LHCN-M2 (cell line): ENCODE measurements around the gene MCC. TPM values are rescaled to one million over a fixed set of nuclear protein-coding genes. Genes with fewer than 3 reads are reported as not detected.

Experiments
- DNase-seq: peaks from one replicate; pipeline ENCODE4 v3.0.0-alpha.2; 2012; ENCODE audit warnings: low read depth
- polyA plus RNA-seq: library from polyadenylated mRNA; unstranded; fragments of >200 nt; gene quantifications from one replicate; pipeline ENCODE4 v1.2.1, GENCODE V29; 2012; ENCODE audit warnings: missing spikeins
- total RNA-seq: library from RNA; depleted of rRNA; stranded (reverse); fragments of >200 nt; gene quantifications from 2 replicates; pipeline ENCODE4 v1.2.3, GENCODE V29; 2014; rRNA removed

The MCC gene
- total RNA-seq = 9.2 and 10.7 TPM in 2 replicates
- polyA plus RNA-seq = 2.5 TPM

DNA sequence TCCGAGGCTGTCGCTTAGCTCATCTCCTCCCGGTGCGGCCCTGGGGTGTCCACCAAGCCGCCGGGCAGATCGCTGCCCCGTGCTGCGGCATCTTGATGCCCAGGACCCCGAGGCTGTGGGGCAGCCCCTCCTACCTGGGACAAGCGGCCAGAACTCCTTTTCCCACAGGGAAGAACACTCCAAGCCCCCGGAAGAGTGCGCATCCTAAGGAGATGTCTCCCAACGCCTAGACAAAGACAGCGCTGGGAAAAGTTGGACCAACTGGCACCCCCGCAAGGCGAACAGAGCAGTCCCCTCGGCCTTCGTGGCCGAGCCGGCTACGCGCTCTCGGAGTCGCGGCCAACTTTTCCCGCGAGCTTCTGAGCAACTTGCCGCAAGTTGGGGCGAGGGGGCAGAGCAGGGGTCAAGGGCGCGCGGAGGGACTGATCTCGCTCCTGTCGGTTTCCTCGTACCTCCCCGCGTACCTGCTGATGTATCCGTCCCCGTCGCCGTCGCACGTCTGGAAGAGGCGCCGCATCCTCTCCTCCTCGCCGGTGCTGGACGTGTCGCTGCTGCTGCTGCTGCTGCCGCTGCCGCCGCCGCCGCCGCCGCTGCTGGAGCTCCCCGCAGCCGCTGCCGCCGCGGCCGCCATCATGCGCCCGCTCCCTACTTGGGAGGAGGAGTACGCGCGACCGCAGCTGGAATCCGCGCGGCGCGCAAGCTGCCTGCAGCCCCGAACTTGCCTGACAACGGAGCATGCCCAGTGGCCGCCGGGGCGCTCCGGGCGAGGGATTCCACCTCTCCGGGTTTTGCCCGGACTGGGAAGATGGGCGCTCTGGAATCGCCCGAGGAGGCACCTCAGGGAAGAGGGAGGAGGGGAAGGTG is at the start of gene MCC:
Gene MCC, minus strand, starts transcription at position 673 of the 864 bp plus-strand sequence.
- peak; percentile 90 for DNase-seq

DNA sequence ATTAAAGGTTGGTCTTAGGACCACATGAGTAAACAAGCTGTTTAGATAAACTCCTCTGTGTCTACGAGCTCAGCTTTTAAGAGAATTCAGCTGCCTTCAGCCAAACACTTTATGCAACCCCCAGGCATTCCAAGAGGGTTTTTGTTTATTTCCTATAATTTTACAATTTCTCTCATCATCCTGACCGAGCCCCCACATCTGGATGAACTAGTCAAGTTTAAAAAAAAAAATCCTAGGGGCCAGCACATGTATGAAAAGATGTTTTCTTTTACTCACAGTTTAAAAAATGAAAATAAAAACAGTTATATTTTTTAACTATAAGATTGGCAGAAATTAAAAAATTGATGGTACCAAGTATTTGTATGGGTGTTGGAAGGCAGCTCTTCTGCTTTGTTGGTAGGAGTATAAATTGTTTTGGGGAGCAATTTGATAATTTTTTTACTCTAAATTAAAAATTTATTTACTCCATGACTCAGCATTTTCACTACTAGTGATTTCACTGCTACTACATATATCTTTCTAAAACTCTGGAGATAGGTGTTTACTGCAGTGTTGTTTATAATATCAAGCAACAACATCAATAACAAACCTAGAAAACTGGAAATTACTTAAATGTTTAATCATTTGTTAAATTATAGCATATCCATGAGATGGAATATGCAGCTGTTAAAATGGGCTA is 43.4 kb upstream of the MCC start:
- no peak for DNase-seq

DNA sequence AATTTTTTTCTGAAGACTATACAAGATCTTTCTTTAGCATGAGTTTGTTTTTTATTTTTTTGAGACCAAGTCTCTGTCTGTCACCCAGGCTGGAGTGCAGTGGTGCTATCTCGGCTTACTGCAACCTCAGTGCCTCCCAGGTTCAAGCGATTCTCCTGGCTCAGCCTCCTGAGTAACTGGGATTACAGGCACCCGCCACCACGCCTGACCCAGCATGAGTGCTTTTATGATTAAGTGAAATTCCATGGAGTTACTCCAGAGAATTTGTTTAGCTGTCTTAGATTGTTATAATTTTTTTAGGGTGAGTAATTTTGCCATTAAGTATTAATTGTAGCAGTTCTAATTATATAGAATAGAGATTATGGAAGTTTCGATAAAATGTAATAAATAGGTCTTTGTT is 39.5 kb upstream of the MCC start:
- DNase-seq = no peak

DNA sequence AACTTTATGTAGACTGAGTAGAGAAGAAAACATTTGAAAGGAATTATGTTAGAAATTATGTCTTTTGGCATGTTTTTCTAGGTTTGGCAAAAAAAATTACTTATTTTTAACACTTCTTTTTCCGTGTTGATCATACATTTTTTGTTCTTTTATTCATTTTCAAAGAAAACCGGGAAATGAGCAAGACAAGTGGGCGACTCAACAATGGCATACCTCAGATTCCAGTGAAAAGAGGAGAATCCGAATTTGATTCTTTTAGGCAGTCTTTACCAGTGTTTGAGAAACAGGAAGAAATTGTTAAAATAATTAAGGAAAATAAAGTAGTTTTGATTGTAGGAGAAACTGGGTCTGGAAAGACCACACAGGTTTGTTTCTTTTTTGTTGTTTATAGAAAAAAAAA is 38.2 kb upstream of the MCC start:
- DNase-seq = no peak

DNA sequence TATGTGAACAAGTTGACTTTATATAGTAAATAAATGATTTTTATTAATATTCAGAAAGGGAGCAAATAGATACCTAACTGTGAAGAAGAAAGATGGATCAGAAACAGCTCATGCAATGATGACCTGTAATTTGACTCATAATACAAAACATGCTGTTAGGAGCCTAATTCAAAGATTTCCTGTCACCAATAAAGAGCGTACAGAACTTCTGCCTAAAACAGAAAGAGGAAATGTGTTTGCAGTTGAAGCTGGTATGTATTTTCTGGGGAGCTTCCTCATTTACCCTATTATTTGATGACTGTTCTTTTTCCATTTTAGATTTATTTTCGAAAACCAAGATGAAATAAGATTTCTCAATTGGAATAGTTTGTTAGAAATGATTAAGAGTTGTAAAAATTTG is 36.7 kb upstream of the MCC start:
- no peak for DNase-seq

DNA sequence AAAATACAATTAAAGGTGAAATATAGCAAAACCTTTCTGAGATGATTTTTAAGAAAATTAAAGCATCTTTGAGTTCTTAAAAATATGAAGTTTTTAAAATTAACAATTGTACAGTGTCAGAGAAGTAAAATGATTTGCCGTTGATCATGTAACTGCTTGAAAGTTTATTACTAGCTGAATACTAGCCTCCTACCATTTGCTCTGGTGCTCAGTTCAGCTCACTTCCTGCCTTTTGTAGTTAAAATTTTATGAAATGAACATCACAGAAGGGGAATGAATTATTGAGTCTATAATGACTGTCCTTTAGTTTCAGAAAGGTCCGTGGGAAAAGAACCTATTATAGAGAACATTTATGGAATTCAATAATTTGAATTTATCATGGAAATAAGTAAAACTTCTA is 34.9 kb upstream of the MCC start:
- DNase-seq = no peak

DNA sequence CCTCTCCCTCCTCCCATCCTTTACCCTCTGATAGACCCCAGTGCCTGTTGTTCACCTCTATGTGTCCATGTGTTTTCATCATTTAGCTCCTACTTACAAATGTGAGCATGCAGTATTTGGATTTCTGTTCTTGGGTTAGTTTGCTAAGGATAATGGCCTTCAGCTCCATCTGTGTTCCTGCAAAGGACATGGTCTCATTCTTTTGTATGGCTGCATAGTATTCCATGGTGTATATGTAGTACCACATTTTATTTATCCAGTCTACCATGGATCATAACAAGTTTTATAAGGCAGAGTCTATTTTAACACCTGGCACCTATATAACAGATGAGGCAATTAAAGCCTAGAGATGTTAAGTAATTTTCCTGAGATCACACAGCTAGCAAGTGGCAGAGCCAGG is 32.6 kb upstream of the MCC start:
- no peak for DNase-seq

DNA sequence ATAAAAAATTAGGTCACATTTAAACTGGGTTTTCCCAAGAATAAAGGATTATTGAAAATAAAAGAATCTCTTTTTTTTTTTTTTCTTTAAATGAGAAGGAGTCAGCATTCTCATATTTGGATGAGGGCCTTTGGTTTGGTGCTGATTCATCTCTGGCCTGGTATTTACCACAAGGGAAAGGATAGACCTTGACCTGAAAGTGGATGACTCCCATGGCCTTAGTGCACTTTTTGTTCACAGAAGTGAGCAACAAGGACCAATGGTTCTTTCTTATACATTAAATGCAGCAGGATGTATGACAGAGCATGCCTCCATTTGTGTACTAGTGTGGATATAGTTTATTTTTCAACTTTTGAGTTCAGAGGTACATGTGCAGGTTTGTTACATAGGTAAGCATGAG is 32.2 kb upstream of the MCC start:
- DNase-seq = peak; percentile 78

DNA sequence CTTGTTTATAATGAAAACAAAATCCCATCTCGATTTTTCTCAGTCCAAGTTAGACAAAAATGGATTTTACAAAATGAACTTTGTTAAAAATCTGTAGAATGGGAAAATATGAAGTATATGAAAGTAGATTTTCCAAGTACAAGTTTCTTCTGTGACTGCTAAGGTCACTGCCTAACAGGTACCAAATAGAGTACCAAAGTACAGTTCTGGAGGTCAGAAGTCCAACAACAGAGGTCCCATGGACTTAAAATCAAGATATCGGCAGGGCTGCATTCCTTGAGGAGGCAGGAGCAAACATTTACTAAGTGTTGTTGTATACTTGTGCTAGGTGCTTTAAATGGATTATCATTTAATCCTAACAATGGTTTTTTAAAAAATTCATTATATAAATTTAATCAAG is 31.2 kb upstream of the MCC start:
- no peak for DNase-seq

DNA sequence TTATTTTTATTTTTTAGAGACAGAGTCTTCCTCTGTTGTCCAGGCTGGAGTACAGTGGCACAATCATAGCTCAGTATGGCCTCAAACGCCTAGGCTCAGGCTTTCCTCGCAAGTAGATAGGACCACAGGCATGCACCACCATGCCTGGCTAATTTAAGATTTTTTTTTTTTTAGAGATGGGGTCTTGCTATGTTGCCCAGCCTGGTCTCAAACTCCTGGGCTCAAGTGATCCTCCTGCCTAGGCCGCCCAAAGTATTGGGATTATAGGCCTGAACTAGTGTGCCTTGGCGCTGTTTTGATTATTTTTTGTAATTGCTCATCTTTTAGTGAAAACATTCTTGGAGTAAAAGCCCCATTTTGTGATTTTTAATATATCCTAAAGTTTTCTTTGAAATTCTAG is 30.6 kb upstream of the MCC start:
- no peak for DNase-seq

DNA sequence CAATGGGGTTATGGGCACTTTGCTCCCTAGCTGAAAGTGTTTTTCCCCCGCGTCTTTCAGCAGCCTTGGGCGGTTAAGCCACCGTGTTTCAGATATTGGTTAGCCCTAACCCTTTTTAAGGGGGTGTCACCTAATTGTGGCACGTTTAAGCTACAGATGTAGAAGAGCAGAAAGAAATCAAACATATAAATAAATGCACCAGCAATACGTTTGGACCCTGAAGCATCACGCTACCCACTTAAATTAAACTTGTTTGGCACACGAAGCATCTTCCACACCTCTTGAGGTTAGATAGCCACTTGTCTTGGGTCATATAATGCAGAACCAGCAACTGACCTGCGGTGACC is 26.0 kb upstream of the MCC start:
- no peak for DNase-seq

DNA sequence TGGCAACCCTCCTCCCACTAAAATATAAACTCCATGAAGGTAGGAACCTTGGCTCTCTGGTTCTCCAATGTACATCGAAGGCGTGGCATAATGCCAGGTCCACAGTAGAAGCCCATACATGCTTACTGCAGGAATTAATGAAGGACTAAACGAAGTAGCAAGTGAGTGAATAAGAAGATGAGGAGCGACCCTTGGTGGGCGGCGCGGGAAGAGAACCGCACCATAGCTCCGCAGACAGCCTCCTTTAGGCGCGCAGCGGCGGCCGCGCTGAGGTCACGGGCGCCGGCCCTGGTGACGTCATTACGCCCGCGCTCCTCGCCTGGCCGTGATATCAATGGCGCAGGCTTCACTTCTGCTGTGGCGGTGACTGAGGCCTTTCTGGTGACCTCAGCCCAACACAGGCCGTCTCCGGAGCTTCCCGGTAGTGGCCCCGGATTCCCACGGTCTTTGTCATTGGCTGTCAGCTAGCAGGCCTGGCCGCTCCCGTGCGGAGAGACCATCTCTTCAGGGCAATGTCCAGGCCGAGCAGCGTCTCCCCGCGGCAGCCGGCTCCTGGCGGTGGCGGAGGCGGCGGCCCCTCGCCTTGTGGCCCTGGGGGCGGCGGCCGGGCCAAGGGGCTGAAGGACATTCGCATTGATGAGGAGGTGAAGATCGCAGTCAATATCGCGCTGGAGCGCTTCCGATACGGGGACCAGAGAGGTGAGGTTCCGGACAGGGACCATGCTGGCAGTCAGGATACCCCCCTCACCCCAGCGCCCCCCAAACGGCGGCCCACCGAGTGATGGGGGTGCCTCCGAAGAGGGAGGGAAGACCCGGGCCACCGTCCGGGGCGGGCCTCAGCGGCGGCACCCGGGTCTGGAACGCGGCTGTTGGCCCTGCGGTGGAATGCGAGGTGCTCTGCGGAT is 25.4 kb upstream of the MCC start, which contains the start of gene YTHDC2:
Gene YTHDC2, plus strand, starts transcription at position 311 of the 905 bp plus-strand sequence. Its CDS starts 202 bp downstream, at position 513.
- DNase-seq = peak; percentile 86

DNA sequence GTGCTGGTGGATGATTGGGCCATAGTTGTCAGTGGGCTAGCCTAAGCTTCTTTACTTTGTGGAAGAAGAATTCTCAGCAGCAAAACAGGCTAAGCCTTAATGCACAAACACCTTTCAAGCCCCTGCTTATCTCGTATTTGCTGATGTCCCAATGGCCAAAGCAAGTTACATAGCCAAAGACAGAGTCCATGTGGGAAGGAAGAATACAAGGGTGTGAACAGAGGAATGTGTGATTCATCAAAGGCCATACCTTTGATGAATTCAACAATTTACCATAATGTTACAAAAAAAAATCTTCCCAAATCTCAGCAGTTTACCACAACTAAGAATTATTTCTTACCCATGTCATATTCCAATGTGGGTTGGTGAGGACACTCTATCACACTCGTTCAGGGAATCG is 24.1 kb upstream of the MCC start:
- DNase-seq = no peak

DNA sequence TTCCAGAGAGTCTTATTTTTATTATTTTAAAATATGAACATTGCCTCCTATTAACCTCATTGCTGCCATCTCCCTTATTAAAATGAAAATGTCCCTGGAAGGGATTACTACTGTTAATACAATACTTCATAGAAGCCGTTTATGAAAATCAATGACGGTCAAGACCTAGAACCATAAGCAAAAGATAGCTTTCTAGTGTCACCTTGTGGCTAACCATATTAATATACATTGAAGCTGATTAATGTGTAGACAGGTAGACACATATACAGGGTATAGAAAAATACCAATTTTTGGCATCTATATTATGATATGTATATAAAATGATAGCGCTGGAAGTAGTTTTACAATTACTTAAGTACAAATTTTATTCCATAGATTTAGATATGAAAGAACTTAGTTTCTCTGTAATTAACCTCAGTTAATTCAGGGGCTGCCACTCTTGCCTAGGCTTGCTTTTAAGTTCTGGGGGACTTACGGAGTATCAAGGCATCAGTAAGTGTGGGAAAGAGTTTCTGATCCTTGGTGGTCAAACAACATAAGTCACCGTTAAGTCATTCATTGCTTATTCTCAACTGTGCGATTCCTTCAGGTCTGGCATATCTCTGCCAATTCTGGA is 22.7 kb upstream of the MCC start:
- DNase-seq = peak; percentile 55

DNA sequence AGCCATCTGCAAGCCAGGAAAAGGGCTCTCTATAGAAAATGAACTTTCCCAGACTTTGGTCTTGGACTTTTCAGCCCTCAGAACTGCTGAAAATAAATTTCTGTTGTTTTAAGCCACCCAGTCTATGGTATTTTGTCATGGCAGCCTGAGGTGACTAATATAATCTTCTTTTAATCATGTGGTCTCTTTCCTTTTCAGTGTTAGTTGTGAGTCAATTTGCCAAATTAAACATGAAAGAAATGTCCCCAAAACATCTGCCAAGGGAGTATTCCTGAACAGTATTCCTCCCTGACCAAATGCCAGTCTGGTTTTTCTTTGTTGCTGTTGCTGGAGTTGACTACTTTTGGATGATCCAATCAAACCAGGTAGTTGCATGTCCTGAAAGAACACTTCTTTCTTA is 20.5 kb upstream of the MCC start:
- DNase-seq = peak; percentile 49

DNA sequence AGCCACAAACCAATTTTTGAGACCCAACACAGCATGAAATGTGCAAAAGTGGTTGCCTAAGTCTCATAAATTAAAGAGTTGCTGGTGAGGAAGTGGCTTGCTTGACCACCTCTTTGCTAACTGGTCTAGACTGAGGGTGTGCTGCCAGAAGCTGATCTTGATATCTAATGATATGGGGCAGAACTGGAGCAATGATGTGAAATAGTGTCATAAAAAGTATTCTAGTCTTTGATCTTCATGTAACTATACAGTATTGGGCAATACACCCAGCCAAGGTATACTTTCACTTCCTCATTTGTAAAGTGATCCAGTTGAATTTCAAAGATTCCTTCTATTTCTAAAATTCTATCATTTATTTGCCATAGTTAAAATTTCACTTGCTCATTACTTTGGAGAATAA is 19.3 kb upstream of the MCC start:
- no peak for DNase-seq

DNA sequence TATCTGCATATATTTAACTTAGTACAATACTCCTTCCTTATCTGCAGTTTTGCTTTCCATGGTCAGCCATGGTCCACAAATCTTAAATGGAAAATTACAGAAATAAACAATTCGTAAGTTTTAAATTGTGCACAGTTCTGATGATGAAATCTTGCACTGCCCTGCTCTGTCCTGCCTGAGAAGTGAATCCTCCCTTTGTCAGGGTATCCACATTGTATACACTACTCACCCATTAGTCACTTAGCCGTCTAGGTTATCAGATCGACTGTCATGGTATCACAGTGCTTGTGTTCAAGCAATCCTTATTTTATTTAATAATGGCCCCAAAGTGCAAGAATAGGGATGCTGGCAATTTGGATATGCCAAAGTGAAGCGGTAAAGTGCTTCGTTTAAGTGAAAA is 16.9 kb upstream of the MCC start:
- no peak for DNase-seq

DNA sequence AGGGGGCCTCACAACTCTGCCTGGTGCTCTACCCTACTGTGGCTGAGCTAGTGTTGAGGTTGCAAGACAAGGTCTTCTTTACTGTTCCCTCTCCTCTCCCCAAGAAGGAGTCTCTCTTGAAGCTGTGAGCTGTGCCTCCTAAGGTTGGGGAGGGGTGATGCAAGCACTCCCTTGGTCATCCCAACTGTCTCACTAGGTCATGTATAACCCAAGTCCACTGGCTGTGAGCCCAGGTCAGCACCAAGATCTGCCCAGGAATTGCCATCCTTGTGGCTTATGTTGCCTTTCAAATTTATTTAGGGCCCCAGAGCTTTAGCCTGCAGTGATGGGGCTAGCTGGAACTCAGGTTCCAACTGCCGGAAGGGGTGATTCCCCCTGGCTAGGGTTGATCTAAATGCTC is 14.9 kb upstream of the MCC start:
- DNase-seq = peak; percentile 49

DNA sequence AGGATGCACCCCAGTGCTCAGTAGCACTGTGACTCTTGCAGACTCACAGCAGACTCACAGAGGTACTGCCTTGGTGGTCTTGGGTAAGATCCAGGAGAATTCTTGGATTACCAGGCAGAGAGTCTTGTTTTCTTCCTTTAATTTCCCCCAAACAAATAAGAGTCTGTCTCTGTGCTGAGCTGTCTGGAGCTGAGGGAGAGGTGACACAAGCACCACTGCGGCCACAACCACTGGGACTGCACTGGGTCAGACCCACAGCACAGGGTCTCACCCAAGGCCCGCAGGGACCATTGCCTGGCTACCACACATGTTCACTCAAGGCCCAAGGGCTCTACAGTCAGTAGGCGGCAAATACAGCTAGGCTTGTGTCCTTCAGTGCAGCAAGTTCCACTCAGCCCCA is 13.8 kb upstream of the MCC start:
- DNase-seq = no peak

DNA sequence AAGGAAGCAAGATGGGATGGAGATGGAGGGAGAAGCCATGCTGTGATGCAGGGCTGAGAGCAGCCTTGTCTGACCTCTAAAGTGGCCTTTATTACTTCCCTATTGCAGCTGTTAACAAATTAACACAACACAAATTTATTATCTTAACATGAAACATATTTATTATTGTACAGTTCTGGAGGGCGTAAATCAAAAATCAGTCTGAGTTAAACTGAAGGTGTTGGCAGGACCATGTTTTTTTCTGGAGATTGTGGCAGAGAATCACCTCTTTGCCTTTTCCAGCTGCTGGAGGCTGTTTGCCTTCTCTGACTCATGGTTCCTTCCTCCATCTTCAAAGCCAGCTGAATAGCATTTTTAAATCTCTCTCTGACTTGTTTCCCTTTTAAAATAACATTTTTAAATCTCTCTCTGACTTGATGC is 7.2 kb upstream of the MCC start:
- peak; percentile 50 for DNase-seq

DNA sequence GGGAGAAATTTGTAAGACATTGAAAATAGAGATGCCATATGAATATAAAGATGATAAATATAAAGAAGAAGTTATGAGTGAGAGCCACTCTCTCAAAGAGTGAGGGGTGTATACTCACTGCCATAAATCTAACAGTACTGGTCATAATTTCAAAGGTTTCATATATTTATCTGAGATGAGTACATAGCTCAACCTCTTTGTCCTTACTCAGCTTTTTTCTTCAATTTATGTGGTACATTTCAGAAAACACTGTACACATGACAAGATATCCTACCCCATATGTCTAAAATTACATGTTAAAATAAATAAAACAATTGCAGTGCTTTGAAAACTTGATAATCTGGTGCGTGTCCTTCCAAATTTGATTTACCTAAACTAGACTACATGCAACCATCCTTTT is 5.2 kb upstream of the MCC start:
- no peak for DNase-seq

DNA sequence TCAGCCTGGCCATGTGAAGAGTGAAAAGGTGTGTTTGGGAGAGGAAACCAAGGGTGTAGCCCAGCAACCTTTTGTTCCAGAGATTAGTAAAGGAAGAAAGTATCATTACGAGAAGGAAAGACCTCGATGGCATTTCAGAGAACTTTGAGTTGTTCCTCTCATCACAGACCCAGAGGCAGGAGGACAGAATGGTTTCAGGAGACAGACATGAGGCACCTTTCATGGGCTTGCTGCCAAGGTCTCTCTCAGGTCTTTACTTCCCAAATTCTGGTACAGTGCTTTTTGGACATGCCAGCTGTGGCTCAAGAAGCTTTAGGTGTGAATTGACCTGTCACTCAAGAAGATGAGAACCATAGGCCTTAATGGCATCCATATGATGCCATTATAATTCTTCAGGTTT is 2.8 kb upstream of the MCC start:
- no peak for DNase-seq
